Measurements from ENCODE around the gene SEPTIN2. TPM values are rescaled to one million over a fixed set of nuclear protein-coding genes. Genes with fewer than 3 reads are reported as not detected.
A peak's percentile ranks its signal among the peaks of the same experiment; 100 is the strongest.
"Not testable (repeated sequence)": the region's sequence is repeated elsewhere in the genome, so short reads cannot be mapped to it uniquely, and the experiment has no call there.

Gene SEPTIN2
- total RNA-seq, 1 donor from 2014 or later, result 177 TPM

DNA sequence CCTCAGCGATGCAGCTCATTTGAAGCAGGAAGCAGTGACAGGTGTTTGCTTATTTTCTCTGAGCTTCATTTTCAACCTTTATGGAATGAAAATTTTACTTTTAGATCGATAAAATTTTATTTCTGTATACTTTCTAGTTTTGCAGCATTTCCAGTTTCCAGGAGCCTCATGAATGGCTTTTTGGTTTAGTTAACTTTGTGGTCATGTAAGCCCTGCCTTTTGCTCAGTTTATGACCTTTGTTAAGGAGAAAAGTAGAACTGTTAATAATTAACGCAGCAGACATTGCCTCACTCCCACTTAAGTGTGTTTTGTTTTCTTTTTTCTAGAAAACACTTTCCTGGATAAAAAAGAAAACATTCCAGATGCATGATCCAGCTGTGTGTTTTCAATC lies 35.9 kb downstream of the SEPTIN2 start:
- ATAC-seq, result no peak

DNA sequence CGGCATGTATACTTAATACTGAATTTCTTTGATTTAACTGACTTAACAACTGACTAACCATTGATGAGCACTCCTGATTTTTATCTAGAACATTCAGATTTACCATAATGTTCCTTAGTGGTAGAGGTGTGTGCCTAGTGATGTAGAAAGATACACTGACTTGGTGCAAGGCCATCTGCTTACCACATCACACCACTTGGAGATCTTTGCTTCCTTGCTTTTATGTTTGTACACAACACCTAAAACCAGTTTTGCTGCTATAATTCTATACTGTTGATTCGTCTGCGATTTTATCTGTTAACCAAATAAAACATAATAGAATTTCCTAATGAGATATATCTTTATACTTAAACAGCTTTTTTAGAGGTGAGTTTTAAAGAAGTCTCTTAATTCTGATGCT lies 36.5 kb downstream of the SEPTIN2 start:
- ATAC-seq, result no peak

DNA sequence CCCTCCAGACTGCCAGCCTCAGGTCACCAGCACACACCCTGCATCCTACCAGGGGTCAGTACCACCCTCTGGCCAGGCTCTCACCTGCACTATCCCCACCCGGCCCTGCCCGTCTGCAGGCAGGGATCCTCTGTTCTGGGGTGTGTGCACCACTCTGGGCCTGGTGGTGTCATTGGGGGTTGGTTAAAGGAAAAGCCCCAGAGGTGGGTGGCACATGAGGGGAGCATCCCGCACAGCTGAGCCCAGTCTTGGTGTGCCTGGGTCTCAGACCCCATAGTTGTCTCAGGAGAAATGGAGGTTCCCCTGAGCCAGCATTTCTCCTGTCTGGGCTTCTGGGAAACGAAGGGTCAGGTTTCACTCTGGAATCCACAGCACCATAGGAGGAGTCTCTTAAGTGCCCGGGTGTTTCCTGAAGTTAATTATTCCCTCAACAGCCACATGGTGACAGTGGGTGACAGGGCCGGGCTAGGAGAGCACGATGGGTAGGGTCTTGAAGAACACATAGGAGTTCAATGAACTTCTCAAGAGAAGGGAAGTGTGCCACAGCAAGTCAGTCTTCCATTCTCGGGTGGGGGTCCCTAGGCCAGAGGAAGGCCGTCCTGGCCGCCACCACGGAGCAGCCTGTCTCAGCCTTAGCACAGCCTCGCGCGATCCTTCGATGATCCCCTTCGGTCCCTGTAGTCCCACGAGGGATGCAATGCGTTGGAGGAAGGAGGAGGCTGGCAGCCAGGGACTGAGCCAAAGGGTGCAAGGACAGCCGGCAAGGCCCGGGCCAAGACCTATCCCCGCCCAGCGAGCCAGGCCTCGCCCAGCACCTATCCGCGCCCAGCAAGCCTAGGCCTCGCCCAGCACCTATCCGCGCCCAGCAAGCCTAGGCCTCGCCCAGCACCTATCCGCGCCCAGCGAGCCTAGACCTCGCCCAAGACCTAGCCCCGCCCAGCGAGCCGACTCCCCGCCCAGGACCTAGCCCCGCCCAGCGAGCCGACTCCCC lies 39.2 kb downstream of the SEPTIN2 start:
- ATAC-seq, result peak; percentile 67

DNA sequence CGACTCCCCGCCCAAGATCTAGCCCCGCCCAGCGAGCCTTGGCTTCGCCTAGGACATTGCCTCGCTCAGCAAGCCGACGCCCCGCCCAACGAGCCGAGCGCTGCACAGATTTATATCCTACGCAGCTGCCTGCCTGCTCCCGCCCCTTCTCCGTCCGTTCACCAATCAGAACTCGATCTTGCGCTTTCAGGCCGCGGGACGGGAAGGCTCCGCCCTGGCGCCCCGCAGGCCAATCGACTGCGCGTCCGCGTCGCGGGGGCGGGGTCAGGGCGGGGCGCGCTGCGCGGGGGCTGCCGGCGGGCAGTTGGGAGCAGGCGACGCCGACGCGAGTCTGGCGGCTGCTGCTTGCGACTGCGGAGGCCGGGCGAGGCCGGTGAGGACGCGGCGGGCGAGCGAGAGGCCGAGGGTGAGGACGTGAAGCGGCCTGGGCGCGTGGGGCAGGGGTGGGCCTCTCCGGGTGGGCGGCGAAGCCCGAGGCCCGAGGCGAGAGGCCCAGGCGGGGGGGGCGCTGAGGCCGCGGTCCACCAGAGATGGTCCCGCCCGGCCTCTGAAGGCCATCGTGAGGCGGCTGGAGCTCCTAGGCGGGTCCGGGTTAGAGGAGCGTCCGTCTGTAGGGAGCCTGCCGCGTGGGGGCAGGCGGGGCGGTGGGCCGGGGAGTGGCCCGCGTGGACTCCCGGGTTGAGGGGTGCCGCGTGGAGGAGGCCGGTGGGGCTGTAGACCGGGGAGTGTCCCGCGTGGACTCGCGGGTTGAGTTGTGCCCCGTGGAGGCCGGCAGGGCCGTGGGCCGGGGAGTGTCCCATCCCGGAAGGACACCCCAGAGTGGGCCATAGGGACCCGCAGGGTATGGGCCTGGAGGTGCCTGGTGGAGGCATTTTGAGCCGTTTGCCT lies 40.5 kb downstream of the SEPTIN2 start, which contains the start of gene FARP2:
Gene FARP2, plus strand, starts transcription at position 303 of the 888 bp plus-strand sequence. CDS start 16,823 bp downstream, outside the sequence.
- ATAC-seq, result peak; percentile 88

DNA sequence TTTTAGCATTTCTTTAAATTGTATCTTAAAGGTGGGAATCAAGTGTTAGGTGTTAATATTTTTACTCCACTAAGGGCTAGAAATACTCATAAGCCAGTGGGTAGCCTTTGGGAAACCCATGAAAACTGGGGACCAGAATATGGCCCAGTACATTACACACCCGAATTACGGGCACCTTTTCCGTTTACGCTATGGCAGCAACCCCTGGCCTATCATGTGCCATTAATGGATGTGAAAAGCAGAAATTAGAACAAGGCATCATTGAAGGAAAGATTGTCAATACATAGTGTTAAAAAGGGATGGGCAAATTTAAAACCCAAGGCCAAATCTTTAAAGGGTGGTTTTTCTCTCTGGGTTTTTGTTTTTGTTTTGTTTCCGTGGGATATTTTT lies 41.1 kb downstream of the SEPTIN2 start:
- ATAC-seq, result no peak

DNA sequence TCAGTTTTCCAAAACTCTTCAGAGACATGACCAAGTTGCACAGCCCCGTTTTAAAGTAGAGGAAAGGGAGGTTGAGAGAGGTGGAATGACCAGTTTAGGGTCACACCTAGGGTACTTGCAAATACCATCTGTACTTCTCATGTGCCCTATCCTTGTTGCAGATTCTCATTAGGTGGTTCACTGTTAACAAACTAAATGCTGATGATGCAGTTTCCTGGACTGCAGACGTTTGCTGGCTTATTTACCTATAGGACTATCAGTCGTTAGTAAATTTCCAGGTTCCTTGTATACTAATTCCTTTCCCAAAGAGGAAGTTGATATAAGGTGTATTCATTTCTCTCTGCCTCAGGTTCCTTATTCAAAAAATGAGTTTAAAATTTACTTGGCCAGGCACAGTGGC lies 41.8 kb downstream of the SEPTIN2 start:
- no peak for ATAC-seq

DNA sequence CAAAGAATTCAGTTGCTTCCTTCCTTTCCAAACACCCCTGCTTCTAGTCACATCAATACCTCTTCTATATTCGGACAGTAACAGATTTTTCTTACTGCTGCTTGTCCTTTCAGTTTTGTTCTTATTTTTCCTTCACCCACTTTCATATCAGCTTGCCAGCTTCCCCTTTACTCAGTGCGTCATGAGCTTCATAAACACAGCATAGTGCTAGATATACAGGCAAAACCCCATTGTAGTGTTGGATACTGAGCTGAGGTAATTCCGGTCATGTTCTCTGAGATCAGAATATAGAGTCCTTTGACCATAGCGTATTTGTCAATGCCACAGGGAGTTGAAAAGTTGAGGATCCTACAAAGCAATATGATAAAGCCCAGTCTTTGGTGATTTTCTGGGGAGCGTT lies 42.7 kb downstream of the SEPTIN2 start:
- no peak for ATAC-seq

DNA sequence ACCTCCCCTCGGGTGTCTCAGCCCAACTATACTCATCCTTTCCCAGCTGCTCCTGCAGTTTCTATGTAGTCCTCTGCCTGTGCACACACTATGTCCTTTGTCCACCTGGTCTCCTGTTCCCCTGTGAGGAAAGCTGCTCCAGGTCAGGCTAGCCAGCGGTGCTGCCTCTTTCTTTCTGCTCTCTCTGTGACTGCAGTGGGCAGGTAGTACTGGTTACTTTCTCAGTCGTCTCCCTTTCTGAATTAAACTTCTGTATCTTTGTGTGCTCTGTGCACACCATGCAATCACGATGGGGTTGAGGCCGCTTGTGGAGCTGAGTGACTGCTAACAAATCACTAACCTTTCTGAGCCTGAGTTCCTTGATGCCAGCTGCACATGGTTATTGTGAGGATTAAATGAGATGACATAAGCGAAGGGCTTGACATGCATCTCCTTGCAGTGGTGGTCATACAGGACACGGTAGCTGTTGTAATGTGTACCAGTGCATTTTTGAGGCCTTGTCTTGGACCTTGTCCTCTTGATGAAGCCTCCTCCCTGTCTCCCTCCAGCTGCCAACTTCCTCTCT lies 43.8 kb downstream of the SEPTIN2 start:
- ATAC-seq, result no peak

DNA sequence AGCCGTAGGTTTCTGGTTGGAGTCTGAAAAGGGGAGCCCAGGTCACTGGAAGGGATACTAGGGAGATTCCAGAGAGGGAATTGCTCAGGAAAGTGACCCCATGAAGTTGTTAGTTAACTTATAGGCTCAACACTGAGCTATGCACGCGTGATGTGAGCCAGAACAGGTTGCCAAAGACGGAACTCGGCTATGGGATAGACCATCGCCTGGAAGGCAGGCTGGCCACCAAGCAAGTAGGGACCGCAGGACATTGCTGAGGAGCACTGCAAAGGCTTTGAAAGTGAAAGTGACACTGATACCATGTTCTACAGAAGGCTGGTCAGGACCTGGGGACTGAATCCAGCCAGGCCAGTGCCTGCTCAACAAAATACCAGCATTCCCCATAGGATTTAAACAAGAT lies 47.7 kb downstream of the SEPTIN2 start:
- no peak for ATAC-seq

DNA sequence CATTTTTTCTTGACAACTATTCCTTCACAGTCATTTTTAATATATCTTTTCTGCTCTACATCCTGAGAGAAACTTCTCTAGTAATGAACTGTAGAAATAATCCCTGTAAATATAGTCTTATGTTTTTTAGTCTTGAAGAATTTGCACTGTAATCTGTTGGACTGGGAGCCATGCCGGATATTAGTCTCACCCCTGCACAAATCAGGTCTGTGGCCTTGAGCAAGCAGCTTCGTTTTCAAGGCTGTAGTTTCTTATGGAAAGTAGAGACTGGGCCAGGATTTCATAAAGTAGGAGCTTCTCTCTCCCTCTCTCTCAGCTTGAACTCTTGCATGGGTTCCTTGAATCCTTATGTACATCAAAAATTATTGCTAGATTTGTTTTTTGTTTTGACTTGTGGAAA lies 49.1 kb downstream of the SEPTIN2 start:
- ATAC-seq, result no peak

DNA sequence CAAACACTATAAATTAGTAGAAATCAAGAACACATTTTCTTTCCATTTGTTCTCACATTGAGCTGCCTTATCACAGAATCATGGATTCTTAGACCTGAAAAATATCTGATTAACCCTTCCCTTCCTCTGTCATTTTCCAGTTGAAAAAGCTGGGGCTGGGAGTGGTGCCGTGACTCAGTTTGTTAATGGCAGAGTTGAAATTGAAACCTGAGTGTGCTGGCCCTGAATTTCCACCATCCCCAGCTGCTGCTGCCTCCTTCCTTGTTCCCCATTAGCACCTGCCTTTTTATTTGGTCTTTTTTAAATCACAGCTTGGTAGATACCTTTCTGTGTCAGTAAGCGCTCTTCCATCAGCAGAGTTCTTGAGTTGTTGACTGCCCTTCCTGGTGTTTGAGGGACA lies 51.0 kb downstream of the SEPTIN2 start:
- ATAC-seq, result no peak

DNA sequence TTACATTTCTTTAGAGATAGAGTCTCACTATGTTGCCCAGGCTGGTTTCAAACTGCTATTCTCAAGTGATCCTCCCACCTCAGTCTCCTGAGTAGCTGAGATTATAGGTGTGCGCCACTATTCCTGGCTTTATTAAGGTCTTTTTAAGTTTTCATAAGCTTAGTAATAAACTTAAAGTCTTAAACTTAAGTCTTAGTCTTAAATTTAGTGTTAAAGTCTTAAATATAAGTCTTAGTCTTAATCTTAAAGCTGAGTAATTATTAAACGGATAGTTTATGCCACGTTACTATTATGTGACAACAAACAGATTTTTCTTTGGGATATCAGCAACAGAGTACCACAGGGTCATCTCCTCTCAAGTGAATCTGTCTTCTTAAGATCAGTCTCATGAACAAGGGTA lies 52.9 kb downstream of the SEPTIN2 start:
- no peak for ATAC-seq

DNA sequence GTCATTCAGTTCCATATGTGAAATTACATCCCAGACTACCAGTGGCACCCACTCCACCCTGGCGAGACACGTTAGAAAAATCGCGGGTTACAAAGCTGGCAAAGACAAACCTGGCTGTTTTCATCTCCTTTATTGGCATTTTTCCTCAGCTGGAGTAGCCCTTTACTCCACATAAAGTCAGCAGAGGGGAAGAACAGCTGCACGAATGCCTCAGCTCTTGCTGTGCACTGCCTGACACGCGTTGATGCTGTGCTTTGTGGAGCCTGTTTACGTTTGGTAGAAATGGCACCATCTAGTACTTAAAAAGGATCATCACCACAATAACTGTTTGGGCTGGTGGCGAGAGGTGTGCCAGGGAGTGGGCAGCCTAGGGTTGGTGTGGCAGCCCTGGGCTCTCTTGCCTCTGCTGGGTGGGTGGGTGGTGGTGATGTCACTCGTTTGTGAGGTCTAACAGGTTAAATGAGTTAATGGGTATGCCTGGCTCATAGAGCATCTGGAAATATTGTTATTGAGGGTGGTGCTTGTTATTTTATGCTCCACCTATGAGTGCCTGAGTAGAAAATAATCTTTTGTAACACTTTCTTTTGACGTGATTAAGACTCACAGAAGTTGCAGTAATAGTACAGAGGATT lies 56.8 kb downstream of the SEPTIN2 start:
- peak; percentile 86 for ATAC-seq

DNA sequence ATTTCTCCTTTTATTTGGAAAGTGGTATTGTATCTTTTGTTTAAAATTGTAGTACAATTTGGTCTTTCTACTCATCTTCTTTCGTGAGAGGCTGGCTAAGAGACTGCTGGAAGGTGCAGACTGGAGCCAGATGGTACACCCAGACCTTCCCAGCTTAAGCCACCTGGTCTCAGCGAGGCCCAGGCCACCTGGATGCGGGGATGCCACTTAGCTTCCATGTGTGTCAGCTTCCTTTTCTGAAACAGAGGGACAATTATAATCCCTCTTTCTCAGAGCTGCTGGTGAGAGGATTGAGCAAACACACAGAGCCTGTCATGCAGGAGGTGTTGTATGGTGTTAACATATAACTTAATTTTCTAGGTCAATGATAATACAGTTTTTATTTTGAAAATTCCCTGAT lies 57.7 kb downstream of the SEPTIN2 start:
- no peak for ATAC-seq

DNA sequence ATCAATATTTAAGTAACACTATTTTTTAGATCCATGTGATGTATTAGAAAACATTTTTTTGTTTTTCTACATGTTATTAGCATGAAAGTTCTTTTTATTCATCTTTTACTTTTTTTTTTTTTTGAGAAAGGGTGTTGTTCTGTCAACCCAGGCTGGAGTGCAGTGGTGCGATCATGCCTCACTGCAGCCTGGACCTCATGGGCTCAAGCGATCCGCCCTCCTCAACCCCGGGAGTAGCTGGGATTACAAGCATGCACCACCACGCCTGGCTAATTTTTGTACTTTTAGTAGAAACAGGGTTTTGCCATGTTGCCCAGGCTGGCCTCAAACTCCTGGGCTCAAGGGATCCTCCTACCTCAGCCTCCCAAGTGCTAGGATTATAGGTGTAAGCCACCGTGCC lies 58.2 kb downstream of the SEPTIN2 start:
- ATAC-seq, result not testable (repeated sequence)

DNA sequence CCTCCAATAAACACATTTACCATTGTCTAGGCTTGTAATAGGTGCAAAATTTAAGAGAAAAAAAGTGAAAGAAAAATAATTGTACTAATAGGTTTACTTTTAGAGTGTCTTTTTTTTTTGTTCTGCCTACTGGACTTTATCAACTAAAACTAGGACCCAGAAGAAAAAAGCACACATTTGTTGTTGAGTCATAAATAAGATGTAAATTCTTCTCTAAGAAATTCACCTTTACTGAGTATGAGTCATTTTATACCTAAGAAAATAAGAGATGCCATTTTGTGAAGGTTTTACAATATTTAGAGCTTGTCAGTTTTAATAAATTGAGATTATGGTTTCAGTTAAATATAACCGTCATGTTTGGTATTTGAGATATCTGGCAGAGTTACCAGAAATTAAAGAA lies 59.6 kb downstream of the SEPTIN2 start:
- ATAC-seq, result no peak

DNA sequence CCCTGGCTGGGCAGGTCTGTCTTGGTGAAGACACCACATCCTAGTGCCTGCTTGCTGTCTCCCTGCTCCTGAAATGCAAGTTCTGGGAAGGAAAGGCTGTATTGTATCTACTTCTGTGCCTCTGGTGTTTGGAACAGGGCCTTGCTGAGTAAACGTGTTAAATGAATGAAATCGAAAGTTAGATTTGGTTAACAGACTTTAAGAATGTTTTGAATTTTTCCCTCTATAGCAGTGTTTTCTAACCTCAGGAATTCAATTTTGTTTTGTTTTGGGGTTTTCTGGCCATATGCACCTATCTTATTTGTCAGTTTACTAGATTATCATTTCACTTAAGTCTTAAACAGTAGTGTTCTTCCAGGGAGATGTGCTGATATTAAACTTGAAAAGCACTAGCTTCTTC lies 61.1 kb downstream of the SEPTIN2 start:
- no peak for ATAC-seq

DNA sequence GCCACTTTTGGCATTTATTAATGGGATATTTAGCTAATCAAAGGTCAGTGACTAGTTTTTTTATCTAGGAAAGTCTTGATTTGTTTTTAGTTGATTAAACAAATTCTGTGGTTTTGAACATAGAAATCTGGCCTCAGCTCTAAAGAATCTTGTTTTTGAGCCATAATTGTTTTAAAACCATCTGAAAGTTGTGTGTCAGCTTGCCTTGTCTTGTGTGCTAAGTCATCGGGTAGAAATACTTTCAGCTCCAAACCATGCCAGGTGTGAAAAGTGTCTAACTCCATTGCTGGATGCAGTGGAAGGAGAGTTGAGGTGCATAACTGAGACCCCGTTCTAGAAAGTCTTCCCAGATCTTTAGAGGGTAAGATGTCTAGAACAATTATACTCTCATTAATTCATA lies 63.1 kb downstream of the SEPTIN2 start:
- no peak for ATAC-seq

DNA sequence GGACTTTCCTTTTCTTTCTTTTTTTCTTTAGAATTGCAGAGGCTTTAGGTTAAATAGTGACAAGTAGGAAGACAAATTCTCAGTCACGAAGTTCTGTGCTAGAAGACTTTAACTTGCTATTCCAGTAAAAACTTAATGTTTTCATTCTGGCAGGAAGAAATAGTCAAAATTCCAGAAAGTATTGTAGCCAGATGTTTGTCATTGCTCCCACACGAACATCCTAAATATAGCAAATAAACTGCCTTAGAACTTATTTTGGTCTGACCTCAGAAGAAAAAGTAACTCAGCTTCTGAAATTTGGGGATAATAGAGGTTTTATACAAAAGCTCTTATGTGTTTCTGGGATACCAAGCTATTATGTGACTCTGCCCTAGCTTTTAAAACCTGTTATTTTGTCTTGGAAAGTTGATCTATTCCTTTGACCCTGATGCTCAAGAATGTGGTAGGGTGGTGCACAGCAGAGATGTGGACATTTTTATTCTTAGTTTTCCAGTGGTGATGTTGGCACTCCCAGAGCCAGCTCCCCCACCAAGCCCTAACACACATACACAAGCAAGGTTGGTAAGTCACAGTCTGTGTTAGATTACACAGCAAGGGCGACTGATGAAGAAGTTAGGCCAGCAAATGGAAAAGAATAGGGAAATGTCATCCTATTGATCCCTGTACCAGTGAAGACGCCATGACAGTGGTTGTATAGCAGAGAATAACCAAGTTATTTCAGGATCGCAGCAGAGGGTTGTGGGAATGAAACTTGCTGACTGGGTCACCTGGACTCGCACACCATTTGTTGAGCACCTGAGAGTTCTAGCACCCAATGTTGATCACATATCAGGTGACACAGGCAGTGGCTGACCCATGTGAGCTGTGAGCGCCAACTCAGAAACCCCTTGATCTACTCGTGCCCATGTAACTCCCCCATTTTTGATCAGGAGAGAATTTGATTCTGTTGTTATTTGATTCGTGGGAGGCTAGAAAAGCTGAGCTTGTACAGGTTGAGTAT lies 64.1 kb downstream of the SEPTIN2 start:
- no peak for ATAC-seq

DNA sequence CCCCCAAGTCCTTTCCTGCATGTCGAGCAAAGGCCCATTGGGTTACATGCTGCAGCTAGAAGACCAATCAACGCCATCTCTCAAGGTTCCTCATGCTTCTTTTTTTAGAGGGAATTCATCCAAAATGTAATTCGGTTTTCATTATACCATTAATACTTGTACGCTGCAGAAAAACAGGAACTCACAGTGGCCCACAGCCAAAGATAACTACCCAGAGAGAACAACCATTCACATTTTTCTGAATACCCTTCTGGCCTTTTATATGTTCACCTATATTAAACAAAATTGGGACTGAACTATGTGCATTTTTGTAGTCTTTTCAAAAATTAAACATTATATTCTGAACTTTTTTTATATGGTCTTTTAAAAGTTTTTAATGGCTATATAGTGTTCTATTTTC lies 66.1 kb downstream of the SEPTIN2 start:
- no peak for ATAC-seq

DNA sequence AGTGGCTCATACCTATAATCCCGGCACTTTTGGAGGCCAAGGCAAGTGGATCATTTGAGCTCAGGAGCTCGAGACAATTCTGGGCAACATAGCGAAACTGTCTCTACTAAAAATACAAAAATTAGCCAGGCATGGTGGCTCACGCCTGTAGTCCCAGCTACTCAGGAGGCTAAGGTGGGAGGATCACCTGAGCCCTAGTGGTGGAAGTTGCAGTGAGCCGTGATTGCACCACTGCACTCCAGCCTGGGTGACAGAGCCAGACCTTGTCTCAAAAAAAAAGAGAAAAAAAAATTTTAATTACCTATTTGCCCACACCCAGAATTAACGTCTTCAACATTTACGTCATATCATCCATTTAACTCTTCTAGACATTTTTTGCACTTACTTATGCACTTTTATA lies 69.7 kb downstream of the SEPTIN2 start:
- not testable (repeated sequence) for ATAC-seq
